Common myeloid progenitor, CD34-positive (primary cell): ENCODE results near the gene MRM2.

Experiments used
- CTCF ChIA-PET: fragments of 350-600 bp; sonication (Branson Sonifier 250); formaldehyde crosslinking; loops from one replicate; lab custom pipeline; 2021; ENCODE audit warnings: antibody characterized with exemption; lab: Charles Lee
- POLR2A ChIA-PET: fragments of 350-600 bp; sonication (Branson Sonifier 250); formaldehyde crosslinking; loops from one replicate; lab custom pipeline; 2021; ENCODE audit warnings: antibody characterized with exemption; lab: Charles Lee
- DNase-seq, 3 donors: peaks; one replicate each; pipeline versions ENCODE4 v3.0.0 to v3.0.0-alpha.2; 2013
- H3K27ac ChIP-seq, 2 experiments: 1 replicate in 1 of 2; 2 replicates in 1 of 2; pipeline ENCODE4 v1.7.0; 2013; ENCODE audit warnings: inconsistent platforms in 2 of 2, low read length in 2 of 2, mild to moderate bottlenecking in 2 of 2, low read depth in 1 of 2, moderate library complexity in 1 of 2; ENCODE audit not compliant: severe bottlenecking in 2 of 2, insufficient read depth in 1 of 2, poor library complexity in 1 of 2
- H3K27me3 ChIP-seq, 5 experiments: replicated peaks in 2 of 5; 1 replicate in 3 of 5; 2 replicates in 2 of 5; pipeline versions ENCODE4 v1.6.1 to v1.7.0; 2013; ENCODE audit warnings: low read length in 4 of 5, mild to moderate bottlenecking in 2 of 5, moderate library complexity in 2 of 5, inconsistent platforms in 1 of 5; ENCODE audit not compliant: insufficient read depth in 5 of 5, control insufficient read depth in 4 of 5
- H3K36me3 ChIP-seq, 4 experiments: 1 replicate in 2 of 4; 2 replicates in 2 of 4; pipeline versions ENCODE4 v1.6.1 to v1.7.0; 2013; ENCODE audit warnings: low read length in 3 of 4, control low read depth in 1 of 4, mild to moderate bottlenecking in 1 of 4; ENCODE audit not compliant: control insufficient read depth in 4 of 4, insufficient read depth in 4 of 4
- H3K4me1 ChIP-seq, 4 experiments: 1 replicate in 3 of 4; 2 replicates in 1 of 4; pipeline versions ENCODE4 v1.6.1 to v1.7.1; 2013; ENCODE audit warnings: low read length in 3 of 4, mild to moderate bottlenecking in 3 of 4, control low read depth in 1 of 4, inconsistent platforms in 1 of 4, moderate library complexity in 1 of 4; ENCODE audit not compliant: control insufficient read depth in 4 of 4, insufficient read depth in 4 of 4; ENCODE audit errors: control extremely low read depth in 1 of 4
- H3K4me3 ChIP-seq, 7 experiments: 1 replicate in 4 of 7; 2 replicates in 3 of 7; pipeline versions ENCODE4 v1.5.1 to v1.7.0; 2013; ENCODE audit warnings: mild to moderate bottlenecking in 7 of 7, low read length in 6 of 7, moderate library complexity in 6 of 7, inconsistent platforms in 2 of 7, low read depth in 2 of 7, control low read depth in 1 of 7; ENCODE audit not compliant: insufficient read depth in 4 of 7, control insufficient read depth in 1 of 7; ENCODE audit errors: extremely low read depth in 1 of 7
- H3K9me3 ChIP-seq, 5 experiments: 1 replicate in 4 of 5; 2 replicates in 1 of 5; pipeline versions ENCODE4 v1.6.1 to v1.7.1; 2013; ENCODE audit warnings: low read length in 4 of 5, mild to moderate bottlenecking in 2 of 5, inconsistent platforms in 1 of 5, low read depth in 1 of 5, moderate library complexity in 1 of 5; ENCODE audit not compliant: control insufficient read depth in 4 of 5, insufficient read depth in 2 of 5; ENCODE audit errors: control extremely low read depth in 1 of 5
- WGBS: methylation state at CpG from one replicate; pipeline ENCODE4 v1.1.5; 2013; ENCODE audit not compliant: insufficient coverage; 5-methylcytosine and 5-hydroxymethylcytosine counted together

Gene MRM2

DNA sequence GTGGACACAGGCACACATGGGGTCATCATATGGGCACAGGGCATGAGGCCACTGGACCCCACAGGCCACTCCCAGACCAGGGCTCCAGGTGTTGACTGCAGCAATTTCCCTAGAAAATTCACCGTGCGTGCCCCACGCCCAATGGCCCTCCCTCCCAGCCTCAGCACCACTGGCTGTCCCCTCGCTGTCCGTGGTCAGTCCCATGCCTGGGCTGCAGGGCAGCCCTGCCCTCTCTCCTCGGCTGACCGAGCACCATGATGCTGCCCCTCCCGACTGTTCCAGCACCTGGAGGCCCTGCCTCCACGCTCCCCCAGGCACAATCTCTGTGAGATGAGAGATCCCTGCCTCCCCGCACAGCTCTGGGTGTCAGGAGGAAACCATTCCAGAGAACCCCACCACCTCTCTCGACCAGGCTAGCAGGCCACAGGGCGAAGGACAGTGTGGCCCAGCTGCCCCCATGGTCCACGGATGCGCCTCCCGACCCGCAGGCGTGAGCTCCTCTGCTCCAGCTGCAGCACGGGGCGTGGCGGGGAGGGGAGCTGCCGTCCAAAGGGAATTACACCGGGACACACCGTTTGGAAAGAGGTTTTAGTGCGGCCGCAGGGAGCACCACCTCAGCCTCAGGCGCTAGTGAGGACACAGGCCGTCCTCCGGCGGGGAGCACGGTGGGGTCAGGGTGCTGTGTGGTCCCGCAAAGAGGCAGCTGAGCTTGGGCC lies 12.6 kb upstream of the MRM2 start:
- Histone ChIP-seq H3K4me3 (no peak overlapping the region), H3K36me3 (peaks cover 3 to 68% (median 11%) of the 10 kb centered on the region in 4 experiments), H3K4me1 (peaks cover 0 to 28% (median 18%) of the 10 kb centered on the region in 4 experiments), H3K27me3 (no peaks in the 10 kb centered on the region), H3K27ac (no peak overlapping the region), H3K9me3 (no peaks in the 10 kb centered on the region)
- CTCF ChIA-PET: interaction anchor here (1.1 to 1.3 kb wide), 2 partner anchors 13 to 16 kb away, joined by 3 read pairs; no protein-coding TSS in a partner anchor
- WGBS: 97% methylated on average over 31 of the region's 31 CpGs
- POLR2A ChIA-PET: no interaction called here
- DNase-seq: no peak

DNA sequence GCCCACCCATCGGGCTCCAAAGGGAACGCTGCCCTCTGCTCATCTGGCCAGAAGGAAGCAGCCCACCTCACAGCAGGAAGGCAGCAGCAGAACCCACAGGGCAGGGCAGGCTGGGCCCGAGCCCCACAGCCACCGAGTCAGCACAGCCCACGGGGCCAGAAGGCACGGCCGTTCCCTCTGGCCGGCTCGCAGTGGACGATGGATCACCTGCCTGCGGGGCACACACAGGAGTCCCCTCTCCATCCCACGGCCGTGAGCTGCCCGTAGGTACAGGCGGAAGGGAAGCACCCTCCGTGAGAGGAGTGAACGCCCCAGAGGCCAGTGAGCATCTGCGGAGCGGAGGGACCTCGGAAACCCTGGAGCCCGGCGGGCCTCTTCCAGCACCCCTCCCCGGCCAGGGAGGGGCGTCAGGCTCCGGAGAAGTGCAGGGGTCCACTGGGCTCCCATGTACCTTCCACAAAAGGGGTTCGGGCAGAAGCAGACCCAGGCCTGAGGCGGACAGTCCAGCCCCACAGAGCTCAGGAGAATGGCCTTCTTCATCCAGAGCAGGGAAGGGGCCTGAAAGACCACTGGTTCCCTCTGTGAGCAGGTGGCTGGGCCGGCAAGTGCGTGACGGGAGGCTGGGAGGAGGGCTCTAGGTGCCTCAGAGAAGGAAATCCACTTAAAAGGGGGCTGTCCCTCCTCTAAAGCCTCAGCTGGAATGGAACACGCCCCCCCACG lies 11.7 kb upstream of the MRM2 start:
- H3K9me3 ChIP-seq: no peaks in the 10 kb centered on the region
- 93% methylated on average over 32 of the region's 32 CpGs for WGBS
- DNase-seq: no peak
- peaks cover 3 to 63% (median 11%) of the 10 kb centered on the region in 4 experiments for H3K36me3 ChIP-seq
- no peaks in the 10 kb centered on the region for H3K27me3 ChIP-seq
- no peak overlapping the region for H3K27ac ChIP-seq
- peaks cover 4 to 37% (median 27%) of the 10 kb centered on the region in 4 experiments for H3K4me1 ChIP-seq
- ChIA-PET CTCF (interaction anchor here (1.3 kb wide), 1 partner anchor 12 kb away, joined by 3 read pairs; no protein-coding TSS in a partner anchor), POLR2A (no interaction called here)
- no peak overlapping the region for H3K4me3 ChIP-seq

DNA sequence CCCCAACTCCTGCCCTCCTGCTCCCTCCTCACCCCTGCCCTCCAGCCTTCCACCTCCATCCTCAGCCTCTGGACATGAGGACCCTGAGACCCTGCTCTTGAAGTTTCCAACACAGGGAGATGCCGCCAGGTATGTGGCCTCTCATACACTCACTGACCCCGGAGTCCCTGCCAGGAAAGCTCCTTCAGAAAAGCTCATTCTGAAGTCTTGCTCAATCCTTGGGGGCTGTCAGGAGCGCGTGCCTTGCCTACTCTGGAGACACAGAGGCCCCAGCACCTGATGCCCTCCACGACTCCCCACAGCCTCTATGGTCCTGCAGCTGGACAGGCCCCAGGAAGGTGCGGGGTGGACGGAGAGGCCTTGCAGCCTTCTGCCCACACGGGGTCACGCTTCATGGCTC lies 11.0 kb upstream of the MRM2 start:
- WGBS: 94% methylated on average over 9 of the region's 9 CpGs
- ChIA-PET CTCF (no interaction called here), POLR2A (no interaction called here)
- no peaks in the 10 kb centered on the region for H3K27me3 ChIP-seq
- H3K4me3 ChIP-seq: no peak overlapping the region
- H3K36me3 ChIP-seq: peaks cover 3 to 61% (median 11%) of the 10 kb centered on the region in 4 experiments
- H3K9me3 ChIP-seq: no peaks in the 10 kb centered on the region
- DNase-seq: no peak
- H3K27ac ChIP-seq: no peak overlapping the region
- peaks cover 5 to 44% (median 34%) of the 10 kb centered on the region in 4 experiments for H3K4me1 ChIP-seq

DNA sequence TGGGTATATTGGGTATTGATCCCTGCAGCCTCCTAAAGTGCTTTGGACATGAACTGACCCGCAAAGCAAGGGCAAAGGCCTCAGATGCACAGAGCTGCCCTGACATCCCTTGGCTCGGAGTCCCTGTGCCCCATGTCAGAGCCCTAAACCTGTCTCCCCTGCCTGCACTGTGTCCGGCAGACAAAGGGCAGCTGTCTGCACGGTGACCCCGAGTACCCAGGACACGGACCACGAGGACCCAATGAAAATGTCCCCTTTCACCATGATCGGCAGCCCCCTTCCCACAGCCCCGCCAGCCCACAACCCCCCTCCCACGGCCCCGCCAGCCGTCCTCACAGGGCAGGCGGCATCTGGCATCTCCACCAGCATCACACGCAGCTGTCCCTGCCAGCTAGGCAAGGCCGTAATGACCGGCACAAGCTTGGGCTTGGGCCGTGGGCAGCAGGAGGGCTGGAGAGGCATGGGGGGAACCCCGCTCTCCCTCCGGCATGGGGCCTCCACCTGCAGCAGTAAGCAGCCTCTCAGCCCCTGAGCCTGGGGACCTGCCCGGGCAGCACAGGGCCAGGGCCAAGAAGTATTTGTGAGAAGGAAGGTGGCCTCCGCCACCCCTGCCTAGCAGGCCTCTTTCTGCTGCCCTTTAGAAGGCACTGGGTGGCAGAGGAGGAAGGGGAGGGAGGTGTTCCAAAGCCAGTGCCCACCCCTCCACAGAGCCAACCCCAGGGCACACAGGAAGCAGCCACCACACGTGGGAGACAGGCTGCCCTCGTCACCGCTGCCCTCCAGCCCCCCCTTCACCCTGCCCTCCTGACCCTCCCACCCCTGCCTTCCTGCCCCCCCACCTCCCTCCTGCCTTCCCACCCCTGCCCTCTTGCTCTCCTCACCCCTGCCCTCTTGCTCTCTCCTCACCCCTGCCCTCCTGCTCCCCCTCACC lies 10.1 kb upstream of the MRM2 start:
- Histone ChIP-seq H3K4me1 (peaks cover 5 to 53% (median 43%) of the 10 kb centered on the region in 4 experiments), H3K27me3 (no peaks in the 10 kb centered on the region), H3K9me3 (no peaks in the 10 kb centered on the region), H3K36me3 (peaks cover 3 to 58% (median 9%) of the 10 kb centered on the region in 4 experiments), H3K27ac (no peak overlapping the region), H3K4me3 (no peak overlapping the region)
- WGBS: 91% methylated on average over 16 of the region's 24 CpGs
- DNase-seq: peak in 2 of 3 donors; percentile 63 to 74
- ChIA-PET CTCF (interaction anchor here (1.4 kb wide), 1 partner anchor 9 kb away, joined by 3 read pairs; no protein-coding TSS in a partner anchor), POLR2A (no interaction called here)

DNA sequence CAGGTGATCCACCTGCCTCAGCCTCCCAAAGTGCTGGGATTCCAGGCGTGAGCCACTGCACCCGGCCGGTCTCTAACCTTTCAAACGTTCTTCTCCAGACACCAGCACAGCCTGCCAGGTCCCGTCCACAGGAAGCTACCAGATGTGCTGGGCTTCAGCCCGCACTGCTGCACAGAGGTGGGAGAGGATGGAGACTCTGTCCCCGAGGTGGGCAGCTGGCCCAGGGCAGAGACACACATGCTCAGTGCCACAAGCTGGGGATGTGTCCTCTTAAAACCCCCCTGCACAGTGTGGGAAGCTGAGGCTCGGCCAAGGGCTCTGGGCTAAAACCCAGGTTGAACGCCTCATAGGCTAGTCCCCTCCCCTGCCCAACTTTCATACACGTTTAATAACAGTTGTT lies 9.4 kb upstream of the MRM2 start:
- Histone ChIP-seq H3K4me1 (peaks cover 5 to 60% (median 50%) of the 10 kb centered on the region in 4 experiments), H3K27me3 (no peaks in the 10 kb centered on the region), H3K36me3 (peaks cover 3 to 50% (median 6%) of the 10 kb centered on the region in 4 experiments), H3K9me3 (no peaks in the 10 kb centered on the region), H3K4me3 (no peak overlapping the region), H3K27ac (no peak overlapping the region)
- 89% methylated on average over 6 of the region's 10 CpGs for WGBS
- ChIA-PET POLR2A (no interaction called here), CTCF (interaction anchor here (1.4 kb wide), 1 partner anchor 9 kb away, joined by 3 read pairs; no protein-coding TSS in a partner anchor)
- DNase-seq: no peak

DNA sequence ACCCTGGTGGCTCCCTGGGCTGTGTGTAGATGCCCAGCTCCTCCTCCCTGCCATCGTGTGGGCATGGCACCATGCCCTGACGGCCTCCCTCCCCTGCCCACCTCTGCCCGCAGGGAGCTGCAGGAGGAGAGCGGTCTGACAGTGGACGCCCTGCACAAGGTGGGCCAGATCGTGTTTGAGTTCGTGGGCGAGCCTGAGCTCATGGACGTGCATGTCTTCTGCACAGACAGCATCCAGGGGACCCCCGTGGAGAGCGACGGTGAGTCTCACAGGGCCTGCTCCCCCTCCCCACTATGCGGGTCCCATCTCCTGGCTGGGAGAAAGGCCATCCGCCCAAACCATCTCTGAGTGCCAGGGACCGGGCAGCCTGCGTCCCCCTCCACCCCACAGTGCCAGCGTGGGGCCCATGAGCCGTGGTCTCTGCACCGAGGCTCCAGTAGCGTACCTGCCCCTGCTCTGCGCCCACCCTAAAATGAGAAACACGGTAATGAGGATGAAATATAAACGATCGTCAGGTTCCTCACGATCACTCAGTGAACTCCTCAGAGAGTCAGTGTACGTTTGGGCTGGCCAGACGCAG lies 7.8 kb upstream of the MRM2 start:
- H3K4me3 ChIP-seq: peak overlapping the region in 2 of 7 experiments; percentile 36
- H3K27me3 ChIP-seq: no peaks in the 10 kb centered on the region
- 89% methylated on average over 23 of the region's 27 CpGs for WGBS
- no peak for DNase-seq
- peaks cover 3 to 42% (median 6%) of the 10 kb centered on the region in 4 experiments for H3K36me3 ChIP-seq
- ChIA-PET CTCF (interaction anchor here (1.0 to 3.2 kb wide), 5 partner anchors 9 to 99 kb away, joined by 4 to 21 read pairs (median 10); no protein-coding TSS in a partner anchor), POLR2A (interaction anchor here (0.6 kb wide), 1 partner anchor 58 kb away, joined by 5 read pairs; no protein-coding TSS in a partner anchor)
- H3K9me3 ChIP-seq: no peaks in the 10 kb centered on the region
- H3K4me1 ChIP-seq: peaks cover 5 to 76% (median 63%) of the 10 kb centered on the region in 4 experiments
- H3K27ac ChIP-seq: peak overlapping the region in 1 of 2 experiments; percentile 25
